Kidney epithelial cell (primary cell): ENCODE measurements around the gene BRD1. TPM values are rescaled to one million over a fixed set of nuclear protein-coding genes. Genes with fewer than 3 reads are reported as not detected.
"Not testable (repeated sequence)": the region's sequence is repeated elsewhere in the genome, so short reads cannot be mapped to it uniquely, and the experiment has no call there.

Experiments used
- DNase-seq: peaks from one replicate; pipeline ENCODE4 v3.0.0-alpha.2; 2010; ENCODE audit warnings: low read depth
- H3K27me3 ChIP-seq: 2 replicates; pipeline ENCODE4 v1.6.0; 2011; ENCODE audit warnings: low read length; ENCODE audit not compliant: control insufficient read depth, insufficient read depth
- H3K36me3 ChIP-seq: 2 replicates; pipeline ENCODE4 v1.5.1; 2011; ENCODE audit warnings: low read length; ENCODE audit not compliant: control insufficient read depth, insufficient read depth
- H3K4me3 ChIP-seq: 2 replicates; pipeline ENCODE4 v1.5.1; 2011; ENCODE audit warnings: low read depth, mild to moderate bottlenecking, control low read depth, low read length
- total RNA-seq: library from RNA; depleted of rRNA; stranded (reverse); fragments of >200 nt; gene quantifications from 2 replicates; pipeline ENCODE4 v1.2.3, GENCODE V29; 2015
- TF ChIP-seq, protein P1 (sequence below): IDR thresholded peaks from 2 replicates; pipeline ENCODE4 v1.5.1; 2011; ENCODE audit warnings: mild to moderate bottlenecking, moderate library complexity, low read length, control low read depth, inconsistent platforms; ENCODE audit not compliant: insufficient read depth, poor library complexity, severe bottlenecking

Gene BRD1
- total RNA-seq, 1 donor from 2014 or later: 37.2 TPM

DNA sequence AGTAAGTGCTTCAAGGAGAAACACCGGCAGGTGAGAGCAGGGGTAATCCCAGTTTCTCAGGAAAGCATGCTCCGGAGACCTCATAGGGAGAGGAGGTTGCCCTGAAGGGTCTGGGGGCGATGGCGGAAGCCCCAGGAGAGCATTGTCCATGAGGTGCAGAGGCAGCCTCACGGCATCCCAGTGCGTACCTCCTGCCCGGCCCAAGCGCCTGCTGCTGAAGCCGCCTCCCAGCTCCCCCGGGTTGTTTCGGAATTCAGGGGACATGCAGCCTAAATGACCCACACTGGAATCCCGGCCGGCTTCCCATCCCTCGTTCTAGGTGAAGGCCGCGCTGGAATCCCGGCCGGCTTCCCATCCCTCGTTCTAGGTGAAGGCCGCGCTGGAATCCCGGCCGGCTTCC is 28.7 kb upstream of the BRD1 start:
- TF ChIP-seq, protein P1, sequence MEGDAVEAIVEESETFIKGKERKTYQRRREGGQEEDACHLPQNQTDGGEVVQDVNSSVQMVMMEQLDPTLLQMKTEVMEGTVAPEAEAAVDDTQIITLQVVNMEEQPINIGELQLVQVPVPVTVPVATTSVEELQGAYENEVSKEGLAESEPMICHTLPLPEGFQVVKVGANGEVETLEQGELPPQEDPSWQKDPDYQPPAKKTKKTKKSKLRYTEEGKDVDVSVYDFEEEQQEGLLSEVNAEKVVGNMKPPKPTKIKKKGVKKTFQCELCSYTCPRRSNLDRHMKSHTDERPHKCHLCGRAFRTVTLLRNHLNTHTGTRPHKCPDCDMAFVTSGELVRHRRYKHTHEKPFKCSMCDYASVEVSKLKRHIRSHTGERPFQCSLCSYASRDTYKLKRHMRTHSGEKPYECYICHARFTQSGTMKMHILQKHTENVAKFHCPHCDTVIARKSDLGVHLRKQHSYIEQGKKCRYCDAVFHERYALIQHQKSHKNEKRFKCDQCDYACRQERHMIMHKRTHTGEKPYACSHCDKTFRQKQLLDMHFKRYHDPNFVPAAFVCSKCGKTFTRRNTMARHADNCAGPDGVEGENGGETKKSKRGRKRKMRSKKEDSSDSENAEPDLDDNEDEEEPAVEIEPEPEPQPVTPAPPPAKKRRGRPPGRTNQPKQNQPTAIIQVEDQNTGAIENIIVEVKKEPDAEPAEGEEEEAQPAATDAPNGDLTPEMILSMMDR: no peak
- no peak for DNase-seq
- Histone ChIP-seq H3K27me3 (no peaks in the 10 kb centered on the region), H3K4me3 (no peak overlapping the region), H3K36me3 (no peaks in the 10 kb centered on the region)

GRCh38 chr22:49855251-49855911 is 27.7 kb upstream of the BRD1 start:
- peak overlapping the region; percentile 68 for H3K4me3 ChIP-seq
- TF ChIP-seq, protein P1: no peak
- DNase-seq: no peak
- H3K36me3 ChIP-seq: no peaks in the 10 kb centered on the region
- peaks cover 4% of the 10 kb centered on the region for H3K27me3 ChIP-seq

- no peaks in the 10 kb centered on the region for H3K36me3 ChIP-seq
- no peak for DNase-seq
- TF ChIP-seq, protein P1: no peak
Observed at GRCh38 chr22:49853981-49854831, 26.5 kb upstream of the BRD1 start.

DNA sequence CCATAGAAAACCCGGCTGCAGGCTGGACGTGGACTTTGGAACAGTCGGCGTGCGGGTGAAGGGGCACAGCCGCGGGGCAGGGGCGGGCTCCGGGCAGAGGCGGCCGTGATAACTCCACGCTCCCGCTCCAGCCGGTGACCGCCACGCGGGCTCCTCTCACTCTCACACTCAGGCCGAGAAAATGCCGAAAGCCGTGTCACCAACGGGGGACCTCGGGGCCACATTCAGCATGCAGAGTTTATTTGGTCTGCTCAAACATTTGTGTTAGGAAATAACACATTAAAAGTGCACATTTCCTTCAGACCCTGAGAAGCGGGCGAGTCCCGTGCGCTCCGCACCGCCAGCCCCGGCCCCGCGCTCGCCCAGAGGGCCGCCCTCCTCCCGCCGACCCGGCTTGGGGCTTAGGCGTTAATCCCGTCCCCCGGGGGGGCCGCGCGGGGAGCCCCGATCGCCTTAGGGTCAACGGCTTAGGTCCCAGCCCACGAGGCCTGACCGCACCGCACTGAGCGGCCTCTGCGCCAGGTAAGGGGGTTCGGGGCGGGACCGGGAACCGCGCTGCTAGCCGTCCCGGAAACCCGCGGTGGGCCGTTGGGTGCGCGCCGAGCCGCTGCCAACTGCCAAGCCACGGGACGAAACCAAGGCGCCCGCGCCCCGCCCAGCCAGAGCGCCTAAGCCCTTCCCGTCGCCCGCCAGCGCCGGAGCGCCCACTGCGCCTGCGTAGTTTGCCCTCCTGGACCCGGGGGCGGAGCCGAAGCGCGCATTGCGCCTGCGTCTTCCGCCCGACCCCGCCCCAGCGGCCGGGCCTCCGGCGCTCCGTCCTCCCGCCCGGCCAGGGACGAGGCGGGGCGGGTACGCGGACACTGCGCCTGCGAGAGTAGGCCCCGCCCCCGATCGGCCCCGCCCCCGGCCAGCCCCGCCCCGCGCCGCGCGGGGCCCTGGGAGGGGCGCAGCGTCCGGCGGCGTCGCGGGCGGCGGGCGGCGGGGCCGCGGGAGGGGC is 25.5 kb upstream of the BRD1 start, which contains the start of gene ZBED4:
TSS of gene ZBED4 (plus strand) at position 947 of the 997 bp plus-strand sequence. CDS start 29,819 bp downstream, outside the sequence.
- TF ChIP-seq, protein P1: no peak
- peak; percentile 63 for DNase-seq
- Histone ChIP-seq H3K4me3 (peak within 1 kb of the TSS; percentile 77), H3K36me3 (no peaks in the 10 kb centered on the region), H3K27me3 (peaks cover 26% of the 10 kb centered on the region)

More at GRCh38 chr22:49853981-49854831, 26.5 kb upstream of the BRD1 start:
- Histone ChIP-seq H3K4me3 (peak overlapping the region; percentile 68), H3K27me3 (peaks cover 16% of the 10 kb centered on the region)

GRCh38 chr22:49852568-49852897 is 24.9 kb upstream of the BRD1 start:
- not testable (repeated sequence) for H3K36me3 ChIP-seq, DNase-seq
- H3K4me3 ChIP-seq: peak overlapping the region; percentile 77
- H3K27me3 ChIP-seq: peaks cover 32% of the 10 kb centered on the region
